Retinal pigment epithelial cell (primary cell): Measurements from ENCODE around the gene BACH2.

ENCODE experiments used
- DNase-seq: peaks from one replicate; pipeline ENCODE4 v3.0.0-alpha.2; 2010; ENCODE audit warnings: low read depth
- H3K4me3 ChIP-seq: 2 replicates; pipeline ENCODE4 v1.5.1; 2011; ENCODE audit warnings: mild to moderate bottlenecking, low read length, control low read depth, moderate library complexity
- TF ChIP-seq, protein P1 (sequence below): conservative IDR thresholded peaks from 2 replicates; pipeline ENCODE4 v1.5.1; 2011; ENCODE audit warnings: low read depth, low read length, control low read depth, inconsistent platforms

The BACH2 gene

DNA sequence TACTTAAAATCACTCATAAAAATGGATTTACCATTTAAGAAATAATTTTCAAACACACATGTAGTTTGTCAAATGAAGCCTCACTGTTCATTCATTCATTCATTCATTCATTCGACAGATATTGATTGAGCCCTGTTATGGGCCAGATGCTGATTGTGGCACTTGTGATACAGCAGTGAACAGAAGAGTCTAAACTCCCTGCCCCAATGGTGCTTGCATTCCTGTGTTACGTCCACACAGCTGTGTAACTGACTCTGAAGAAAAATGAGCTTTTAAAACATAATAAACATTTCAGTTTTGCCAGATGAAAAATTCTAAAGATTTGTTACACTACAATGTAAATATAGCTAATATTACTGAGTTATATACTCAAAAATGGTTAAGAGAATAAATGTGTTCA lies 46.2 kb downstream of the BACH2 start:
- H3K4me3 ChIP-seq, result no peak overlapping the region
- TF ChIP-seq, protein P1, sequence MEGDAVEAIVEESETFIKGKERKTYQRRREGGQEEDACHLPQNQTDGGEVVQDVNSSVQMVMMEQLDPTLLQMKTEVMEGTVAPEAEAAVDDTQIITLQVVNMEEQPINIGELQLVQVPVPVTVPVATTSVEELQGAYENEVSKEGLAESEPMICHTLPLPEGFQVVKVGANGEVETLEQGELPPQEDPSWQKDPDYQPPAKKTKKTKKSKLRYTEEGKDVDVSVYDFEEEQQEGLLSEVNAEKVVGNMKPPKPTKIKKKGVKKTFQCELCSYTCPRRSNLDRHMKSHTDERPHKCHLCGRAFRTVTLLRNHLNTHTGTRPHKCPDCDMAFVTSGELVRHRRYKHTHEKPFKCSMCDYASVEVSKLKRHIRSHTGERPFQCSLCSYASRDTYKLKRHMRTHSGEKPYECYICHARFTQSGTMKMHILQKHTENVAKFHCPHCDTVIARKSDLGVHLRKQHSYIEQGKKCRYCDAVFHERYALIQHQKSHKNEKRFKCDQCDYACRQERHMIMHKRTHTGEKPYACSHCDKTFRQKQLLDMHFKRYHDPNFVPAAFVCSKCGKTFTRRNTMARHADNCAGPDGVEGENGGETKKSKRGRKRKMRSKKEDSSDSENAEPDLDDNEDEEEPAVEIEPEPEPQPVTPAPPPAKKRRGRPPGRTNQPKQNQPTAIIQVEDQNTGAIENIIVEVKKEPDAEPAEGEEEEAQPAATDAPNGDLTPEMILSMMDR, result no peak
- DNase-seq, result no peak

DNA sequence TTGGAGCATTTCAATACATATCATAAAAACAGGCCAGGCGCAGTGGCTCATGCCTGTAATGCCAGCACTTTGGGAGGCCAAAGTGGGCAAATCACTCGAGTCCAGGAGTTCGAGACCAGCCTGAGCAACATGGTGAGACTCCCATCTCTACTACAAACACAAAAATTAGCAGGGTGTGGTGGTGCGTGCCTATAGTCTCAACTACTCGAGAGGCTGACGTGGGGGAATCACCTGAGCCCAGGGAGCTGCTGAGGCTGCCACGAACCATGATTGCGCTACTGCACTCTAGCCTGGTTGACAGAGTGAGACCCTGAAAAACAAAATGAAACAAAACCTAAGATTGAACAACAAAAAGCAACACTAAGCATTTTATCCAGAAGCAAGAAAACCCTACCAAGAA lies 47.2 kb downstream of the BACH2 start:
- DNase-seq, result no peak

DNA sequence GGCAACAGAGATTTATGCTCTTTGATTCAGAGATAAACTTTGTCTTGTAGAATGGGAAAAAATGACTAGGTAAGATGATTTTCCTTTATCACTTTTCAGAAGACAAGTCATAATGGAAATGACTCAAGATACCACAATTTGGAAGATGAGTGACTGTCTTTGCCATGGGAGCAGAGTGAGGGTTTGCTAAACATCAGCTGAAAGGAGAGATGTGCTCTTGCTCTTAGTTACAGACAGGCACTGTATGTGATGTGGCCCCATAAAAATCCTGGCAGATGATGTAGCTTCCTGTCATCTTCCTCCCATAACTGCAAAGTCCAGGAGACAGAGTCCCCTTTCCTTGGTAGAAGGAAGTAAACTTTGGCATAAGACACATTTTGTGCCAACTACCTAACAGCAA lies 47.6 kb downstream of the BACH2 start:
- DNase-seq, result no peak
- H3K4me3 ChIP-seq, result no peak overlapping the region
- TF ChIP-seq, protein P1, result no peak

More for the DNA sequence above, 47.2 kb downstream of the BACH2 start:
- TF ChIP-seq, protein P1, result no peak
- H3K4me3 ChIP-seq, result no peak overlapping the region

DNA sequence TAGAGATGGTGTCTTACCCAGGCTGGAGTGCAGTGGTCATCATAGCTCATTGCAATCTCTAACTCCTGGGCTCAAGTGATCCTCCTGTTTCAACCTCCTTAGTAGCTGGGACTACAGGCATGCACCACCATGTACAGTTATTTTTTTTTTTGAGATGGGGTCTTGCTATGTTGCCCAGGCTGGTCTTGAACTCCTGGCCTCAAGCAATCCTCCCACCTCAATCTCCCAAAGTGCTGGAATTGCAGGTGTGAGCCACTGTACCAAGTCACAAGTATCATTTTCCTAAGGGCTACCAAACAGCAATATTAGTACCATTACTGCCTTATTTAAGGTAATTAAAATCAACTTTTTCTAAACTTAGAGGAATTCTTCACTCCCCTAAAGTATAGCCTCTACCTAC lies 49.4 kb downstream of the BACH2 start:
- no peak overlapping the region for H3K4me3 ChIP-seq
- TF ChIP-seq, protein P1, result no peak

DNA sequence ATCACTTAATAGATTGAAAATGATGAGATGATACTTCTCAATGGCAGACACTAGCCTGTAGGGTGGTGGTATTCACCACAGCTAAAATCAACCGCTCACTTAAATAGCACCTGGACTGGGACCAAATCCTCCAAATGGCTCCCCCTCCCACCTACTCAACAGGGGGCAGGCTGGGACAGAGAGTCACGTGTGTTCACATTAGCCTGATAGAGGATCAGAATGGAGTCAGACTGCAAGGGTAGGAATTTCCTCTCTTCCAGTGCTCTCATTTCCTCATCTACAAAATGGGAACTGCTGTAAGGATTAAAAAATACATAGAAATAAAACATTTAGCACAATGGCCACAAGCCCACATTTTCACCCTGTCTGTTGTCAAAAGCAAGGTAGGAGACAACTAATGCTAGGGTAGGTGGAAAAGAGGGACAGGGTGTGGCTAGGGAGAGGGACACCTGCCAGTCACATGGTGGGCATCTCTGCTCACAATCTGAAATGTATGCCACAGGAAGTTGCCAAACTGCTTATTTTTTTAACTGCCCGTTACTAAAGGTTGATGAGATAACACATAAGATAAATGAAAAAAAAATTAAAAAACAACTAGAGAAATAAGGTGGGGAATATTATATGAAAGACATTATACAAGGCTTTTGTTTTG lies 55.3 kb downstream of the BACH2 start:
- TF ChIP-seq, protein P1, result no peak
- DNase-seq, result no peak

More for the DNA sequence above, 49.4 kb downstream of the BACH2 start:
- DNase-seq, result no peak

DNA sequence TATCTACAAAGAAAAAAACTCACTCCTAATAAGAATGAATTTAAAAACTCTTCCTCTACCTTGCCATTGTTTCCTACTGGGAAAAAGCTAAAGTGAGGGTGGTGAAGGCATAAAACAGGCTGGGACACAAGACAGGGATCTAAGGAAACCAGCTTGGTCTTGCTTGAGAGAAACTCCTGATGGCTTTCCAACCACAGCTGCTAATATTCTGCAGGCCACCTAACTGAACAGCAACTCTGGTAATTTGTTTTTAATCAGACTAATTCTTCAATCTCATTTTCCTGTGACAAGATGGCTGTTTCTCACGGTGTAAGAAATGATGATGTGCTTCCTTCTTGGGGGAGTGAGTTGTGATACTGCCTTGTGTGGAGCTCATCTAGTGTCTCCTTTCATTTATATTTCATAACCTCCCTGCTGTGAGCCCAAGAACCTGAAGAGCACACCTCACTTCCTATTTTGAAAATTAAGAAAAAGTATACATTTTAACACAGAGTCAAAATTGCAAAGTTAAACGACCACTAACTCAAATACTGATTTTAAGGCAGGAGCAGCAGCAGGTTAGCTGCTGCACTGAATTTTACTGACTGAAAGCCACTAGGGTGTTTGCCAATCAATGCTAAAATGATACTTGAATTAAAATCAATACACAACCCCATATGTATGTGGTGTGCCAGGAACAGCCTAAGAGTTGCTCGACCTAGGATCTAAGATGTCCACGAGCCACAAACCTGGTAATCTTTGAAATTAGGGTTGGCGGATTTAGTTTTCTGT lies 58.0 kb downstream of the BACH2 start:
- DNase-seq, result no peak
- TF ChIP-seq, protein P1, result no peak
- H3K4me3 ChIP-seq, result no peak overlapping the region

More for the DNA sequence above, 55.3 kb downstream of the BACH2 start:
- H3K4me3 ChIP-seq, result no peak overlapping the region
